ENCODE data around the gene PLEKHS1.

DNA sequence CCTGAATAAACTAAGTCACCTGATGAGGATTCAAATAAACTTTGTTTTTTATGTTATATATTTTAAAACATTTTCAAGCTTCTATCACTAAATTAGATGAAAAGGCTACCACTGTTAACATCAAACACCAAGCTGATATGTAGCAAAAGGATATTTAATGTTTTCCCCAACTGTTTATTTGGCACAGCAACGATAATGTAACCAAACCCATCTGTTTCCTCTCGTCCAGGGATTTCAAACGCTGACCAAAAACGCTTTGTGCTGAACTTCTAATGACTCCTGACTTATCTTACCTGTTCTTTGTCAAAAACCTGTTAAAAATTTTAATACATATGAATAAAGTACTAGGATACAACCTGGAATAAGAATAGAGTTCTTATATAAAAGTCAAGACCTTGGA is 71.9 kb downstream of the PLEKHS1 start:
- TF ChIP-seq EP300 (IDR thresholded peaks at IDR 0.05; ENCODE audit: borderline replicate concordance in 1 of 2, low read depth in 1 of 2, low read length in 1 of 2) = no peak
- TF ChIP-seq, protein P1, sequence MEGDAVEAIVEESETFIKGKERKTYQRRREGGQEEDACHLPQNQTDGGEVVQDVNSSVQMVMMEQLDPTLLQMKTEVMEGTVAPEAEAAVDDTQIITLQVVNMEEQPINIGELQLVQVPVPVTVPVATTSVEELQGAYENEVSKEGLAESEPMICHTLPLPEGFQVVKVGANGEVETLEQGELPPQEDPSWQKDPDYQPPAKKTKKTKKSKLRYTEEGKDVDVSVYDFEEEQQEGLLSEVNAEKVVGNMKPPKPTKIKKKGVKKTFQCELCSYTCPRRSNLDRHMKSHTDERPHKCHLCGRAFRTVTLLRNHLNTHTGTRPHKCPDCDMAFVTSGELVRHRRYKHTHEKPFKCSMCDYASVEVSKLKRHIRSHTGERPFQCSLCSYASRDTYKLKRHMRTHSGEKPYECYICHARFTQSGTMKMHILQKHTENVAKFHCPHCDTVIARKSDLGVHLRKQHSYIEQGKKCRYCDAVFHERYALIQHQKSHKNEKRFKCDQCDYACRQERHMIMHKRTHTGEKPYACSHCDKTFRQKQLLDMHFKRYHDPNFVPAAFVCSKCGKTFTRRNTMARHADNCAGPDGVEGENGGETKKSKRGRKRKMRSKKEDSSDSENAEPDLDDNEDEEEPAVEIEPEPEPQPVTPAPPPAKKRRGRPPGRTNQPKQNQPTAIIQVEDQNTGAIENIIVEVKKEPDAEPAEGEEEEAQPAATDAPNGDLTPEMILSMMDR (IDR thresholded peaks at IDR 0.05) = no peak
- TF ChIP-seq, protein P2, sequence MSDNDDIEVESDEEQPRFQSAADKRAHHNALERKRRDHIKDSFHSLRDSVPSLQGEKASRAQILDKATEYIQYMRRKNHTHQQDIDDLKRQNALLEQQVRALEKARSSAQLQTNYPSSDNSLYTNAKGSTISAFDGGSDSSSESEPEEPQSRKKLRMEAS (IDR thresholded peaks at IDR 0.05; ENCODE audit: low read depth) = no peak
- TF ChIP-seq FOSL2 (IDR thresholded peaks at IDR 0.05; ENCODE audit: borderline replicate concordance, low read depth) = no peak
- no peak for TF ChIP-seq EZH2phosphoT487 (IDR thresholded peaks at IDR 0.05; ENCODE audit: borderline replicate concordance, low read depth)
- TF ChIP-seq, protein P3, sequence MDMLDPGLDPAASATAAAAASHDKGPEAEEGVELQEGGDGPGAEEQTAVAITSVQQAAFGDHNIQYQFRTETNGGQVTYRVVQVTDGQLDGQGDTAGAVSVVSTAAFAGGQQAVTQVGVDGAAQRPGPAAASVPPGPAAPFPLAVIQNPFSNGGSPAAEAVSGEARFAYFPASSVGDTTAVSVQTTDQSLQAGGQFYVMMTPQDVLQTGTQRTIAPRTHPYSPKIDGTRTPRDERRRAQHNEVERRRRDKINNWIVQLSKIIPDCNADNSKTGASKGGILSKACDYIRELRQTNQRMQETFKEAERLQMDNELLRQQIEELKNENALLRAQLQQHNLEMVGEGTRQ (IDR thresholded peaks at IDR 0.05; ENCODE audit: borderline replicate concordance, low read depth, low read length) = no peak
- TF ChIP-seq SMC3 (IDR thresholded peaks at IDR 0.05; ENCODE audit: low read depth, low read length) = no peak
- TF ChIP-seq FOXM1 (IDR thresholded peaks at IDR 0.05; ENCODE audit: low read depth) = no peak
- no peak for TF ChIP-seq TAF1 (IDR thresholded peaks at IDR 0.05; ENCODE audit: borderline replicate concordance, low read depth, low read length)
- TF ChIP-seq POLR2AphosphoS5 (IDR thresholded peaks at IDR 0.05; ENCODE audit: low read depth, low read length) = no peak
- TF ChIP-seq RFX5 (IDR thresholded peaks at IDR 0.05; ENCODE audit: low read length) = no peak
- TF ChIP-seq RCOR1 (IDR thresholded peaks at IDR 0.05; ENCODE audit: low read length) = no peak
- TF ChIP-seq NRF1 (IDR thresholded peaks at IDR 0.05; ENCODE audit: low read depth, low read length) = no peak
- TF ChIP-seq CHD2 (IDR thresholded peaks at IDR 0.05; ENCODE audit: low read length, partially characterized antibody) = no peak

All from SK-N-SH (cell line).